Upper lobe of left lung (tissue), 6 donors: ENCODE results near the gene EXOC6B. TPM values are rescaled to one million over a fixed set of nuclear protein-coding genes. Genes with fewer than 3 reads are reported as not detected.
A peak's percentile ranks its signal among the peaks of the same experiment; 100 is the strongest.

ENCODE experiments used
- ATAC-seq, 2 donors: fragments of 200-7000 bp; cut with Tn5 transposase; one replicate each; pipeline ENCODE4 v1.9.1; 2022; ENCODE audit warnings: mild to moderate bottlenecking in 2 of 2, moderate library complexity in 2 of 2; ENCODE audit not compliant: low FRiP score in 2 of 2
- DNase-seq, 2 donors: peaks; one replicate each; pipeline ENCODE4 v3.0.0-alpha.2; 2019 to 2020
- H3K27ac ChIP-seq, 4 donors: fragments of 200-600 bp; sonication (generic); one replicate each; pipeline ENCODE4 v1.5.1; 2016 to 2019
- H3K27me3 ChIP-seq, 4 donors: fragments of 200-600 bp; sonication (generic); one replicate each; pipeline ENCODE4 v1.5.1; 2017 to 2019
- H3K36me3 ChIP-seq, 4 donors: fragments of 200-600 bp; sonication (generic); one replicate each; pipeline ENCODE4 v1.5.1; 2016 to 2019
- H3K4me1 ChIP-seq, 4 donors: fragments of 200-600 bp; sonication (generic); one replicate each; pipeline ENCODE4 v1.5.1; 2018 to 2019
- H3K4me3 ChIP-seq, 4 donors: fragments of 200-600 bp; sonication (generic); one replicate each; pipeline ENCODE4 v1.5.1; 2017 to 2019; ENCODE audit warnings: mild to moderate bottlenecking in 2 of 4, moderate library complexity in 1 of 4
- H3K9me3 ChIP-seq, 4 donors: fragments of 200-600 bp; sonication (generic); one replicate each; pipeline ENCODE4 v1.5.1; 2018 to 2019
- EP300 ChIP-seq, 4 donors: sonication (generic); formaldehyde crosslinking; IDR thresholded peaks; one replicate each; pipeline ENCODE4 v1.5.1; 2017; ENCODE audit warnings: antibody characterized with exemption in 4 of 4, control low read depth in 2 of 4
- POLR2A ChIP-seq, 4 donors: fragments of 450-650 bp; IDR thresholded peaks; one replicate each; pipeline ENCODE4 v1.5.1; 2016 to 2017; ENCODE audit warnings: antibody characterized with exemption in 4 of 4, mild to moderate bottlenecking in 2 of 4
- POLR2AphosphoS5 ChIP-seq, 2 donors: sonication (generic); formaldehyde crosslinking; IDR thresholded peaks; one replicate each; pipeline ENCODE4 v1.5.1; 2017; ENCODE audit warnings: antibody characterized with exemption in 2 of 2
- WGBS, 2 donors: methylation state at CpG; one replicate each; pipeline ENCODE4 v1.1.5; 2017 to 2018; 5-methylcytosine and 5-hydroxymethylcytosine counted together
- total RNA-seq, 6 donors: library from RNA; depleted of rRNA in 4 of 6; stranded (reverse); fragments of >200 nt in 4 of 6; gene quantifications; one replicate each; pipeline versions ENCODE4 v1.1.0 to v1.2.1, GENCODE V29; 2016 to 2021
- TF ChIP-seq, protein P1 (sequence below), 6 experiments: fragments of 450-650 bp in 4 of 6; fragments of 200-600 bp in 2 of 6; sonication (generic) in 2 of 6; IDR thresholded peaks; one replicate each; pipeline ENCODE4 v1.5.1; 2016 to 2019; ENCODE audit warnings: antibody characterized with exemption in 6 of 6
- donor health status: DM: no; HTN: no; CAD: no; lungs with moderate emphysema.
- donor health status: DM: no; HTN: yes; CAD: no; lungs with severe emphysema.

EXOC6B gene
- total RNA-seq, 6 donors from 2014 or later = 11.0 to 56.6 (median 24.0) TPM

DNA sequence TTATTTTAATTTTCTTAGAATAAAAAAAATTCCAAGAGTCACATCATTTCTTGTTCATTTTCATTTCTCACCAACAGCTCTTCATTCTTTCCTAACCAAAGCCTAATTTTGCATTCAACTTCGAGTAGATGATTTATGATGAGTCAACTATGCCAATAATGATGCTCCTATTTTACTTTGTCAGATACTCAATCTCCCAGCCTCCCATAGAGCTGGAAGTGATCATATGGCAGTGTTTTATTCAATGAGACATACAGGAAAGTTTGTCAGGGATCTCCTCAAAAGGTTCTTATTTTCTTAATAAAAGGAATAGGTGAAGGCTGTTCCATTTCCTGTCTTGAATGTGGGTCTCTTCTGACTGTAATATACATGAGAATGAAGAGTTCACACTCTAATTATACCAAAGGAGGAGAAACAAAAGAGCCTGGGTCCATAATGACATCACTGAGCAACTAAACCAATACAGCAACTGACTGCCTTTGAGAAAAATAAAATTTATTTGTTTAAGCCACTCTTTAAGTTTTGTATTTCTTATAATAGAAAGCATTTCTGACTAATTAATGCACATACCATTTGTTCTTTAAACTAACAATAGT is 447.0 kb downstream of the EXOC6B start:
- no peak for DNase-seq
- no peak for TF ChIP-seq EP300 (IDR thresholded peaks at IDR 0.05)
- no peak for TF ChIP-seq POLR2AphosphoS5 (IDR thresholded peaks at IDR 0.05)
- TF ChIP-seq, protein P1, sequence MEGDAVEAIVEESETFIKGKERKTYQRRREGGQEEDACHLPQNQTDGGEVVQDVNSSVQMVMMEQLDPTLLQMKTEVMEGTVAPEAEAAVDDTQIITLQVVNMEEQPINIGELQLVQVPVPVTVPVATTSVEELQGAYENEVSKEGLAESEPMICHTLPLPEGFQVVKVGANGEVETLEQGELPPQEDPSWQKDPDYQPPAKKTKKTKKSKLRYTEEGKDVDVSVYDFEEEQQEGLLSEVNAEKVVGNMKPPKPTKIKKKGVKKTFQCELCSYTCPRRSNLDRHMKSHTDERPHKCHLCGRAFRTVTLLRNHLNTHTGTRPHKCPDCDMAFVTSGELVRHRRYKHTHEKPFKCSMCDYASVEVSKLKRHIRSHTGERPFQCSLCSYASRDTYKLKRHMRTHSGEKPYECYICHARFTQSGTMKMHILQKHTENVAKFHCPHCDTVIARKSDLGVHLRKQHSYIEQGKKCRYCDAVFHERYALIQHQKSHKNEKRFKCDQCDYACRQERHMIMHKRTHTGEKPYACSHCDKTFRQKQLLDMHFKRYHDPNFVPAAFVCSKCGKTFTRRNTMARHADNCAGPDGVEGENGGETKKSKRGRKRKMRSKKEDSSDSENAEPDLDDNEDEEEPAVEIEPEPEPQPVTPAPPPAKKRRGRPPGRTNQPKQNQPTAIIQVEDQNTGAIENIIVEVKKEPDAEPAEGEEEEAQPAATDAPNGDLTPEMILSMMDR (IDR thresholded peaks at IDR 0.05) = no peak
- TF ChIP-seq POLR2A (IDR thresholded peaks at IDR 0.05) = no peak
- H3K4me3 ChIP-seq = no peak overlapping the region
- no peaks in the 10 kb centered on the region for H3K9me3 ChIP-seq
- ATAC-seq = no peak
- no peak overlapping the region for H3K27ac ChIP-seq
- WGBS, 2 donors = 68 to 70% methylated on average over 1 of the region's 1 CpG
- peaks cover 0 to 21% (median 2%) of the 10 kb centered on the region in 4 donors for H3K36me3 ChIP-seq
- H3K27me3 ChIP-seq = no peaks in the 10 kb centered on the region
- no peaks in the 10 kb centered on the region for H3K4me1 ChIP-seq

DNA sequence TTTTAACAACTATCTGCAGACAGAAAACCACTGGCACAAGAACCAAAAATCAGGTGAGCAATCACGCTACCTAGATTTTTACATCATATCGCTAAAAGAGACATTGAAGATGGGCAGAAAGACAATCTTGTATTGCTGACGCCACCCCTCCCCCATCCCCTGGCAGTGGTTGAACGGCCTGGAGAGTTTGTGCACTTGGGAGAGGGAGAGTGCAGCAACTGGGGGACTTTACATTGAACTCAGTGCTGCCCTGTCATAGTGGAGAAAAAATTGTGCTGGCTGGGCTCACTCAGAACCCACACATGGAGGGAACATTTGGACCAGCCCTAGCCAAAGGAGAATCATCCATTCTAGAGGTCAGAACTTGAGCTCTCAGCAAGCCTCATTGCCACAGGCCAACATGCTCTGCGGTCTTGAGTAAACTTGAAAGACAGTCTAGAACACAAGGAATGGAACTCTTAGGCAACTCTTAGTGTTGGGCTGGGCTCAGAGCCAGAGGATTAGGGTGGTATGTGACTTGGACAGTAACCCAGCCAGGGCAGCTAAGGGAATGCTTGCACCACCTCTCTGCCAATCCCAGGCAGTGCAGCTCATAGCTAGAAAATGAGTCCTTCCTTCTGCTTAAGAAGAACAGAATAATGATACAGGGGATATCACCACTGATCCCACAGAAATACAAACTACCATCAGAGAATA is 458.2 kb downstream of the EXOC6B start:
- peak; percentile 44 to 84 for ATAC-seq
- DNase-seq = peak in 1 of 2 donors; percentile 67
- Histone ChIP-seq H3K9me3 (peaks cover 0 to 2% (median 0%) of the 10 kb centered on the region in 4 donors), H3K4me3 (no peak overlapping the region), H3K27ac (no peak overlapping the region), H3K27me3 (no peaks in the 10 kb centered on the region), H3K4me1 (no peaks in the 10 kb centered on the region), H3K36me3 (no peaks in the 10 kb centered on the region)
- TF ChIP-seq, protein P1 (IDR thresholded peaks at IDR 0.05) = peak in 1 of 6 experiments; percentile 10
- no peak for TF ChIP-seq POLR2AphosphoS5 (IDR thresholded peaks at IDR 0.05)
- WGBS, 2 donors = 73 to 83% methylated on average over 5 of the region's 5 CpGs

GRCh38 chr2:72363406-72363805 is 462.4 kb downstream of the EXOC6B start:
- TF ChIP-seq EP300 (IDR thresholded peaks at IDR 0.05) (no peak), POLR2AphosphoS5 (IDR thresholded peaks at IDR 0.05) (no peak), POLR2A (IDR thresholded peaks at IDR 0.05) (no peak)
- TF ChIP-seq, protein P1 (IDR thresholded peaks at IDR 0.05) = no peak
- no peak for DNase-seq
- Histone ChIP-seq H3K27ac (no peak overlapping the region), H3K27me3 (no peaks in the 10 kb centered on the region), H3K4me1 (no peaks in the 10 kb centered on the region), H3K36me3 (no peaks in the 10 kb centered on the region), H3K4me3 (no peak overlapping the region), H3K9me3 (no peaks in the 10 kb centered on the region)
- no peak for ATAC-seq

- Histone ChIP-seq H3K27ac (no peak overlapping the region), H3K4me1 (no peaks in the 10 kb centered on the region), H3K36me3 (no peaks in the 10 kb centered on the region), H3K27me3 (no peaks in the 10 kb centered on the region), H3K4me3 (no peak overlapping the region), H3K9me3 (no peaks in the 10 kb centered on the region)
- TF ChIP-seq, protein P1 (IDR thresholded peaks at IDR 0.05) = no peak
- no peak for TF ChIP-seq POLR2AphosphoS5 (IDR thresholded peaks at IDR 0.05)
- no peak for TF ChIP-seq EP300 (IDR thresholded peaks at IDR 0.05)
- TF ChIP-seq POLR2A (IDR thresholded peaks at IDR 0.05) = no peak
- ATAC-seq = no peak
- no peak for DNase-seq
Observed at GRCh38 chr2:72362733-72363132, 463.1 kb downstream of the EXOC6B start.

- Histone ChIP-seq H3K4me1 (no peaks in the 10 kb centered on the region), H3K4me3 (no peak overlapping the region), H3K27ac (no peak overlapping the region), H3K36me3 (no peaks in the 10 kb centered on the region), H3K9me3 (no peaks in the 10 kb centered on the region), H3K27me3 (no peaks in the 10 kb centered on the region)
- TF ChIP-seq EP300 (IDR thresholded peaks at IDR 0.05) (no peak), POLR2A (IDR thresholded peaks at IDR 0.05) (no peak), POLR2AphosphoS5 (IDR thresholded peaks at IDR 0.05) (no peak)
- TF ChIP-seq, protein P1 (IDR thresholded peaks at IDR 0.05) = no peak
- WGBS, 2 donors = 47 to 98% methylated on average over 2 of the region's 2 CpGs
- DNase-seq = no peak
- ATAC-seq = no peak
Observed at GRCh38 chr2:72361521-72361920, 464.3 kb downstream of the EXOC6B start.
